Astrocyte of the cerebellum (primary cell): Measurements from ENCODE around the gene BIRC7.
A peak's percentile ranks its signal among the peaks of the same experiment; 100 is the strongest.

Experiments
- DNase-seq: peaks from one replicate; pipeline ENCODE4 v3.0.0-alpha.2; 2011; ENCODE audit warnings: low read depth
- H3K4me3 ChIP-seq: 2 replicates; pipeline ENCODE4 v1.5.1; 2011; ENCODE audit warnings: mild to moderate bottlenecking, low read depth, low read length, moderate library complexity
- CTCF ChIP-seq: IDR thresholded peaks from 2 replicates; pipeline ENCODE4 v1.5.1; 2012; ENCODE audit warnings: low read length, low read depth, moderate library complexity, mild to moderate bottlenecking; ENCODE audit errors: missing control alignments
- in situ Hi-C: cut with HindIII; loops from 2 replicates; pipeline ENCODE4 v1.10.0; 2017; ENCODE audit warnings: low sequenced_read_pairs

BIRC7 gene

DNA sequence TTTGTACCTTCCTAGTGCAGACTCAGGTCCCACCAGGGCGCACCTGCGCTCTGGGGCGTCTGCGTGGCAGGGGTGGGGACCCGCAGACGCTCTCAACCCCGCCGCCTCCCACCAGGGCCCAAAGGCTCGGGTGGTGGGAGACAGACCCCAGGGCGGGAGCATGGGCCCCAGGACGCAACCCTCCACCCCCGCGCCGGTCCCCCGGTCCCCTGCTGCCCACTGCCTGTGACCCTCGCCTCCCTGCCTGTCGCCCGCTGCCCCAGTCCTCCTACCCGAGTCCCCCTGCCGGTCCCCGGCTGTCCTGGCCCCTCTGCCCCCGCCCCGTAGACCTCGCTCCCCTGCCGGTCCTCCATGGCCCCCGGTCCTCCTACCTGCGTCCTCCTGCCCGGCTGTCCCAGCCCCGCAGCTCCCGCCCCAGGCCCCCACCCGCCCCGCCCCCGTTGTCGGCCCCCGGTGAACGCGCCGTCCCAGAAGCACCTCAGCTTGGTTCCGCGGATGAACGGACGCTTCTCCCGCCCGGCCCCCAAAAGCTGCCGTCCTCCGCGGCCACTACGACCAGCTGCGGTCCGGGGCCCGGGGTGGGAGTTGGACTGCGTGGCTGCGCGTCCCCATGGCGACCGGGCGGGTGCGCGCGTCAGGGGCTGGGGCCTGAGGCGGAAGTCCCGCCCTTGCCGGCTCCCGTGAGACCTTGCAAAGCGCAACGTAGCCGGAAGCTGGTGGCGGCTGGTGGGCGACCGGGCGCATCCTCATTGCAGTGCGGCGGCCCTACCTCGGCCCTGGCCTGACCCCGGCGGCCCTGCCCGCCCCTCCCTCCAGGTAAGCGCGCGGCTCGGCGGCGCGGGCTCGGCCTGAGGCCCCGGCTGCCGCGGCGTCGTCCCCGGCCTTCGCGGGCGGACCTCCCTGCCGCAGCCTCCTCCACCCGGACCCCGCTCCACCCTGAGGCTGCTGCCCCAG lies 36.7 kb downstream of the BIRC7 start, which contains the start of gene ARFGAP1:
ARFGAP1 (plus strand) TSS at position 709 of the 954 bp plus-strand sequence. CDS start 2,768 bp downstream, outside the sequence.
- DNase-seq, result peak; percentile 56
- no peak for TF ChIP-seq CTCF
- peak within 1 kb of the TSS; percentile 73 for H3K4me3 ChIP-seq
- in situ Hi-C loops, result no loop called here

DNA sequence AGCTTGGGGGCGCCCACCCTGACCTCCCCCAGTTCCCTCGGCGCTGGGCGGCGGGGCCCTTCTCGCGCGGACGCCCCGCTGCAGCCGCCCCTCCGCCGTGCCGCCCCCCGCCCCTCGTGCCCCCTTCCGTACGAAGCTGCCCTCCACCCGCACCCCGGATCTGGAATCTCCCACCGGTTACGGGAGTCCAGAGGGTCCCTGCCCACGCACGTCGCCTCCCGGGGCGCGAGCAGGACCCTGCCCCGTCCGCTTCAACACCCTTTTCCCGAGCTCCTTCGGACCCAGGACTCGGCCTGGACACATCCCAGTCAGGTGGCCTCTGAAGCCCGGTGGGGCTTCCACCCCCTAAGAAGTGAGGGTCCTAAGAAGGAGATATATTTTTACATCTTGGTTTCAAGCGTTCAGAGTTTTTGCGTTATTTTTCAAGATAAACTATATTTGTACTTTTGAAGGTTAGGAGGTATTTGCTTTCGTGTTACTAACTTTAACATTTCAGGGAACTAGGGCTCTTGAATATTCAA lies 37.4 kb downstream of the BIRC7 start:
- no peak for TF ChIP-seq CTCF
- DNase-seq, result no peak
- in situ Hi-C loops, result no loop called here

DNA sequence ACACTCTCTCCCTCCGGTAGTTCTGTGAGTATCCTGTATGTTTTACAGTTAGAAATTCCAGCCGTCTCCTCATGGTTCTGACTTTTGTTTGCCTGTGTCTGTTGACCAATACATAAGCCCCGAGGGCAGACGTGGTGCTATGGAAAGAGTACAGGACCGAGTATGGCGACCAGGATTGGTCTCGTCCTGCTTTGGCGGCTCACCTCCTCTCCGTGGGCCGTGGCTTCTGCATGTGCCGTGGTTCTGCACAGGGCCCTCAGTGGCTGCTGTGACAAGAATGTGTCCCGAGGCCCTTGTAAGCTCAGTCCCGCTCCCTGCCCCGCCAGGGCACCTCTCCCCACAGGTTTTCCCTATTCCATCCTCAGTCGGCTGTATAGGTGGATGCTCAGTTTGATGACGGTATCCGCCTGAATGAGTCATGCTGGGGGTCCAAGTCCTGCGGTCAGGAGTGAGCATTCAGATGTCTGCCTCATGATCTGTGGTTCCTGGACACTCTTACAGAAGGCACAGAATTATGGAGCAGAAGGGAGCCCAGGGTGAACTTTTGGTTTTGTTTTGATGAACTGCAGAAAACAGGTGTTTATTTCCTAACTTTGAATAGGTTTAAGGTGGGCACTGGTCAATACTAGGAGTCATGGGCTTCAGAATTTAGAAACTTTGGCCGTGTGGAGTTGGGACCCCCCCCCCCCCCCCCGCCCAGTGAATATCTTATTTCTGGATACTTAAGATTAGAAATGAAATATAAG lies 38.1 kb downstream of the BIRC7 start:
- peak; percentile 55 for DNase-seq
- in situ Hi-C loops, result no loop called here

More for the DNA sequence above, 37.4 kb downstream of the BIRC7 start:
- H3K4me3 ChIP-seq, result peak overlapping the region; percentile 73

DNA sequence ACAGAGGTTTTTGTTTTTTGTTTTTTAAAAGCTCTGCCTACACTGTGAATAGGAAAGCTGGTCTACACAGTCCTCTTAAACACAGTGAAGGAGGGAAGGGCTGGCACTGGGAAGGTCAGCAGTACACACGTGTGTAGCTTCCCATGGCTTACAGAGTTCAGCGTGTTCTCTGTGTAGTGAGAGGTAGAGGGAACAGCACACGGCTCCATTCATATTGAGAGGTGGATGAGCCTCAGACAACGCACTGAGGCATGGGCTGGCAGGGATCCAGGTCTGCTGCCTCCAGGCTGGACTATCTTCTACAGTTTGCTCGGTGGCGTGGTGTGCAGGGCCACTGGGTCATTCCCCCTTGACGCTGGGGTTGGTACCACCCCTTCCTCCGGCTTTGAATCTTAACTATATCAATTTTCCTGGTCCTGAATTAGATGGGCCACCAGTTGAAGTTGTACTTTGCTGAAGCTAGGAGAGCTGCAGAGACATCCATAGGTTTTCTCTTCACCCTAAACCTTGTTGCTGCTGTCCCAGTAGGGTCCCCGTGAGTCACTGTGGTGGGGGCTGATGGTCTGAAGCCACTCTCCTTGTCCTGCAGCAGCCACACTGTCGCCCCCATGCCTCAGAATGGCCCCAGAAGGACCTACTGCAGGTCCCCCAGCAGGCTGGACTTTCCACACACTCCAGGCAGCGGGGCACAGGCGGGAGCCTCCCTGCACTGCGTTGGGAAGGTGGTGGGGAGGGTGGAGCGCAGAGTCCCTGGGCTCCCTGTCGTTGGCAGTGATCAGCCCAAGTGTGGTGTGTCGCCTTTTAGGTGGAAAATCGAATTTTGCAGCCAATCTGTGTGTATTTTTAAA lies 38.9 kb downstream of the BIRC7 start:
- in situ Hi-C loops, result no loop called here
- no peak overlapping the region for H3K4me3 ChIP-seq
- no peak for DNase-seq
- TF ChIP-seq CTCF, result no peak

More for the DNA sequence above, 38.1 kb downstream of the BIRC7 start:
- peak overlapping the region; percentile 73 for H3K4me3 ChIP-seq
- TF ChIP-seq CTCF, result no peak

- in situ Hi-C loops, result no loop called here
- TF ChIP-seq CTCF, result no peak
- H3K4me3 ChIP-seq, result no peak overlapping the region
- DNase-seq, result no peak
Observed at GRCh38 chr20:63275825-63276224, 40.1 kb downstream of the BIRC7 start.
